Nephron progenitor cell (in vitro differentiated cells): Measurements from ENCODE around the gene AVL9.
A peak's percentile ranks its signal among the peaks of the same experiment; 100 is the strongest.
"Not testable (repeated sequence)": the region's sequence is repeated elsewhere in the genome, so short reads cannot be mapped to it uniquely, and the experiment has no call there.

ENCODE experiments used
- DNase-seq: peaks from one replicate; pipeline ENCODE4 v3.0.0; 2021
- H3K27ac Mint-ChIP-seq: 2 replicates; pipeline ENCODE4 v1.8.0; 2021; ENCODE audit warnings: mild to moderate bottlenecking, moderate library complexity, mixed read lengths
- H3K27me3 Mint-ChIP-seq: 2 replicates; pipeline ENCODE4 v1.8.0; 2021; ENCODE audit warnings: mild to moderate bottlenecking, low read depth, mixed read lengths; ENCODE audit not compliant: poor library complexity
- H3K36me3 Mint-ChIP-seq: 2 replicates; pipeline ENCODE4 v1.8.0; 2021; ENCODE audit warnings: low read depth, mixed read lengths
- H3K4me1 Mint-ChIP-seq: 2 replicates; pipeline ENCODE4 v1.8.0; 2021; ENCODE audit warnings: mixed read lengths
- H3K4me3 Mint-ChIP-seq: 2 replicates; pipeline ENCODE4 v1.8.0; 2021; ENCODE audit warnings: mild to moderate bottlenecking, moderate library complexity, mixed read lengths
- H3K9me3 Mint-ChIP-seq: 2 replicates; pipeline ENCODE4 v1.8.0; 2021; ENCODE audit warnings: mild to moderate bottlenecking, moderate library complexity, mixed read lengths
- CTCF ChIP-seq: fragments of 200-600 bp; sonication (generic); IDR thresholded peaks from 2 replicates; pipeline ENCODE4 v1.5.0; 2021; ENCODE audit warnings: antibody characterized with exemption

AVL9 gene

GRCh38 chr7:32609463-32609862 lies 114.2 kb downstream of the AVL9 start:
- Mint-ChIP-seq H3K36me3 (peaks cover 35% of the 10 kb centered on the region), H3K4me3 (no peak overlapping the region), H3K27me3 (no peaks in the 10 kb centered on the region), H3K9me3 (peaks cover 13% of the 10 kb centered on the region), H3K4me1 (peaks cover 11% of the 10 kb centered on the region), H3K27ac (no peak overlapping the region)
- no peak for DNase-seq
- no peak for TF ChIP-seq CTCF

GRCh38 chr7:32611201-32612099 lies 116.2 kb downstream of the AVL9 start:
- H3K4me3 Mint-ChIP-seq, result no peak overlapping the region
- no peak for TF ChIP-seq CTCF
- peaks cover 36% of the 10 kb centered on the region for H3K36me3 Mint-ChIP-seq
- H3K27me3 Mint-ChIP-seq, result no peaks in the 10 kb centered on the region
- no peak for DNase-seq
- peak overlapping the region; percentile 55 for H3K27ac Mint-ChIP-seq
- peaks cover 4% of the 10 kb centered on the region for H3K9me3 Mint-ChIP-seq
- peaks cover 11% of the 10 kb centered on the region for H3K4me1 Mint-ChIP-seq

GRCh38 chr7:32616625-32617024 lies 121.3 kb downstream of the AVL9 start:
- no peak for TF ChIP-seq CTCF
- H3K4me1 Mint-ChIP-seq, result peaks cover 3% of the 10 kb centered on the region
- H3K36me3 Mint-ChIP-seq, result peaks cover 26% of the 10 kb centered on the region
- peaks cover 4% of the 10 kb centered on the region for H3K9me3 Mint-ChIP-seq
- no peak overlapping the region for H3K27ac Mint-ChIP-seq
- no peak for DNase-seq
- H3K4me3 Mint-ChIP-seq, result no peak overlapping the region
- no peaks in the 10 kb centered on the region for H3K27me3 Mint-ChIP-seq

- H3K36me3 Mint-ChIP-seq, result peaks cover 22% of the 10 kb centered on the region
- no peak for TF ChIP-seq CTCF
- no peaks in the 10 kb centered on the region for H3K4me1 Mint-ChIP-seq
- H3K4me3 Mint-ChIP-seq, result no peak overlapping the region
- H3K27ac Mint-ChIP-seq, result no peak overlapping the region
- DNase-seq, result no peak
- H3K9me3 Mint-ChIP-seq, result peaks cover 4% of the 10 kb centered on the region
- H3K27me3 Mint-ChIP-seq, result no peaks in the 10 kb centered on the region
These were observed 123.2 kb downstream of the AVL9 start for GRCh38 chr7:32618470-32618869.

- Mint-ChIP-seq H3K27ac (peak overlapping the region; percentile 37), H3K36me3 (peaks cover 18% of the 10 kb centered on the region), H3K9me3 (peaks cover 4% of the 10 kb centered on the region), H3K27me3 (no peaks in the 10 kb centered on the region), H3K4me1 (no peaks in the 10 kb centered on the region), H3K4me3 (no peak overlapping the region)
- TF ChIP-seq CTCF, result no peak
- no peak for DNase-seq
These were observed 123.7 kb downstream of the AVL9 start for GRCh38 chr7:32618987-32619386.

- Mint-ChIP-seq H3K36me3 (peaks cover 18% of the 10 kb centered on the region), H3K27ac (peak overlapping the region; percentile 37)
- H3K9me3 Mint-ChIP-seq, H3K4me3 Mint-ChIP-seq, DNase-seq, H3K27me3 Mint-ChIP-seq, H3K4me1 Mint-ChIP-seq: not testable (repeated sequence)
These were observed 124.1 kb downstream of the AVL9 start for GRCh38 chr7:32619416-32619815.
